HG03432 (cell line): ENCODE measurements around the gene VTI1A.
A peak's percentile ranks its signal among the peaks of the same experiment; 100 is the strongest.
"Not testable (repeated sequence)": the region's sequence is repeated elsewhere in the genome, so short reads cannot be mapped to it uniquely, and the experiment has no call there.

Experiments
- ATAC-seq: cut with Tn5 transposase; IDR thresholded peaks from one replicate; pipeline ENCODE4 v1.9.1; 2021; ENCODE audit warnings: mild to moderate bottlenecking, moderate library complexity; ENCODE audit not compliant: unreplicated experiment

Gene VTI1A

GRCh38 chr10:112448888-112449287 lies 1.9 kb downstream of the VTI1A start:
- ATAC-seq: no peak

DNA sequence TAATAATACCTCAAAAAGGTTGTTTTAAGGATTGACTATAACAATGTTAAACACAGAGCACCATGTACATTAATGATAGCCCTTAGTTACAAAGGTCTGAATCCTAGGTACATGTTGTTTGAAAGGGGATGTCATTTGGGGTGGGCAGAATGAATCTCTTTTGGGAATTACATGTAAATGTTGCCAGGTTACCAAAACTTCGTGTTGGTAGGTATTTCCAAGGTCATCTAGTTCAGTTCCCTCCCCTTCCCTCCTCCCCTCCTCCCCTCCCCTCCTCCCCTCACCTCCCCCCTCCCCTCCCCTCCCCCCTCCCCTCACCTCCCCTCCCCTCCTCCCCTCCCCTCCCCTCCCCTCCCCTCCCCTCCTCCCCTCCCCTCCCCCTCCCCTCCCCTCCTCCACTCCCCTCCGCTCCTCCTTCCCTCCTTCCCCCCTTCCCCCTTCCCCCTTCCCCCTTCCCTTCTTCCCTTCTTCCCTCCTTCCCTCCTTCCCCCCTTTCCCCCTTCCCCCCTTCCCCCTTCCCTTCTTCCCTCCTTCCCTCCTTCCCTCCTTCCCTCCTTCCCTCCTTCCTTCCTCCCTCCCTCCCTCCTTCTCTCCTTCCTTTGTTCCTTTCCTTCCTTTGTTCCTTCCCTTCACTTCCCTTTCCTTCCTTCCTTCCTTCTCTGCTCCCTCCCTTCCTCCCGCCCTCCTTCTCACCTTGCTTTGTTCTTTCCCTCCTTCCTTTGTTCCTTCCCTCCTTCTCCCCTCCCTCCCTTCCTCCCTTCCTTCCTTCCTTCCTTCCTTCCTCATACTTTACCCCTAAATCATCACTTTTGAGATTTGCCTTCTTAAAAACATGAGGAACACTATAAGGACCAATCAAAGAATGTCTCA lies 8.1 kb downstream of the VTI1A start:
- ATAC-seq: no peak

- no peak for ATAC-seq
Measured at GRCh38 chr10:112456533-112456932, 9.5 kb downstream of the VTI1A start.

GRCh38 chr10:112460366-112460765 lies 13.4 kb downstream of the VTI1A start:
- no peak for ATAC-seq

GRCh38 chr10:112461029-112461887 lies 14.2 kb downstream of the VTI1A start:
- ATAC-seq: no peak

DNA sequence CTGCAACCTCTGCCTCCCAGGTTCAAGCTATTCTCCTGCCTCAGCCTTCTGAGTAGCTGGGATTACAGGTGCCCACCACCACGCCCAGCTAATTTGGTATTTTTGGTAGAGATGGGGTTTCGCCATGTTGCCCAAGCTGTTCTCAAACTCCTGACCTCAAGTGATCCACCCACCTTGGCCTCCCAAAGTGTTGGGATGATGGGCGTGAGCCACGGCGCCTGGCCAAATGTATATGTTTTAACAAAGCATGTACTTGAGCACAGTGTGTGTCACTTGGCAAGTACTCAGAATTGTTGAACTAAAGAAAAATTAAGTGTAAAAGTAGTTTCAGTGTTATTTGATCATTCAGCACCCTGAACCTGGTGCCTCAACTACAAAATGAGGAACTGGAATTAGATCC lies 17.1 kb downstream of the VTI1A start:
- ATAC-seq: not testable (repeated sequence)

DNA sequence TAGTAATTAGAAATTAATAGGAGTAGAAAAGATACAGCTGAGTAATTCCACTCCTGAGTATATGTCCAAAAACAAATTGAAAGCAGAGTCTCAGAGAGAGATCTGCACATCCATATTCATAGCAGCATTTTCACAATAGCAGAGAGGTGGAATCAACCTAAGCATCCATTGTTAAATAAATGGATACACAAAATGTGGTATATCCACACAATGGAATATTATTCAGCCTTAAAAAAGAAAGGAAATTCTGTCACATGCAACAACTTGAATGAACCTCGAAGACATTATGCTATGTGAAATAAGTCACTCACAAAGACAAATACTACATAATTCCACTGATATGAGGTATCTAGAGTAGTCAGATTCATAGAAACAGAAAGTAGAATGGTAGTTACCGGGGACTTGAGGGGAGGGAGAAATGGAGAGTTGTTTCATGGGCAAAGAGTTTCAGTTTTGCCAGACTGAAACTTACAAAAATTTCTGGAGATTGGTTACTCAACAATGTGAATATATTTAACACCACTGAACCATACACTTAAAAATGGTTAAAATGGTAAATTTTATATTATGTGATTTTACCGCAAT lies 18.4 kb downstream of the VTI1A start:
- no peak for ATAC-seq

DNA sequence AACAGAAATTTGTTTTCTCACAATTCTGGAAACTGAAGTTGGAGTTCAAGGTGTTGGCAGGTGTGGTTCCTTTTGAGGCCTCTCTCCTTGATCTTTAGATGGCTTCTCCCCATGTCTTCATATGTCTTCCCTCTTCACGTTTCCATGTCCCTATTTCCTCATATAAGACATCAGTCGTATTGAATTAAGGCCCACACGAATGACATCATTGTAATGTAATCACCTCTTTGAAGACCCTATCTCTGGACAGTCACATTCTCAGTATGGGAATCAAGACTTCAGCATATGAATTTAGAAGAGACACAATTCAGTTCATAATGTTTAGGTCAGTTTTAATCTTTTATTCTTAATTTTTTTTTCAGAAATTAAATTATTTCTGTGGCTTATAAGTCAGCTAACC lies 19.8 kb downstream of the VTI1A start:
- no peak for ATAC-seq

- no peak for ATAC-seq
Measured at GRCh38 chr10:112467541-112468075, 20.6 kb downstream of the VTI1A start.

GRCh38 chr10:112471878-112472487 lies 25.0 kb downstream of the VTI1A start:
- ATAC-seq: peak; percentile 82

- no peak for ATAC-seq
Measured at GRCh38 chr10:112475575-112476218, 28.7 kb downstream of the VTI1A start.

DNA sequence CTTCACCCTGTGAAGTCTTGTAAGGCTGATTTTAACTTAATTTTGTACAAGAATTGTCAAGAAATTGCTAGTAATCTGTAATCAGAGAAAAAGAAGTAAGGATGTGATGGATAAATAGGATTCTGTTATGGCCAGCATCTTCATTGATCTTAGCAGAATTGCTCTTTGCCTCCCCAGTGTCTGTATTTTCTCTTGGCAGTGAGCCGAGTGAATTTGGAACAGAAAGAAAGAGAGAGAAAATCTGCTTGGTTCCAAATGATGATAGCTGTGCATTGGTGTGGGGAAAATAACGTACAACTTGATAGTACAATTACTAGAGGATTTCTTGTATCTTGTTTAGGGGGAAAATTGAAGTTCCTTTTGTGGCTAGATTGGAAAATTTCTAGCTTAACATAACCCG lies 34.6 kb downstream of the VTI1A start:
- ATAC-seq: no peak

DNA sequence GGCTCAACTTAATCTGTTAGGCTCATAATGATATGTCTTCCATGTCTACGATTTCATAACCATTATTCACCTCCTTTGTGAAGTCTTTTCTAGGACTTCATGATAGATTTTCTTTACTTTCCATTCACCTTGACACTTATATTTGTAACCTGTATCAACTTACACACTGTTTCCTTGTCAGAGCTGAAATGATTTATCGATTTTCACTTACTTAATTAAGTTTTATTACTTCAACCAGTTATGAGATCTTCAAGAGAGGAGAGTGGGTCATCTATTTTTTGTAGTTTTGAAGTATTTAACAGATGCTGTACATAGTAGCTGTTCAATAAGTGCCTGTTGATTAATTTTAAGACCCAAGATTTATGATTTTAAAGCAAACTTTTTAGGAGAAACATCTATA lies 37.4 kb downstream of the VTI1A start:
- no peak for ATAC-seq

- ATAC-seq: no peak
Measured at GRCh38 chr10:112487964-112488363, 40.9 kb downstream of the VTI1A start.

GRCh38 chr10:112490545-112490944 lies 43.5 kb downstream of the VTI1A start:
- ATAC-seq: no peak

DNA sequence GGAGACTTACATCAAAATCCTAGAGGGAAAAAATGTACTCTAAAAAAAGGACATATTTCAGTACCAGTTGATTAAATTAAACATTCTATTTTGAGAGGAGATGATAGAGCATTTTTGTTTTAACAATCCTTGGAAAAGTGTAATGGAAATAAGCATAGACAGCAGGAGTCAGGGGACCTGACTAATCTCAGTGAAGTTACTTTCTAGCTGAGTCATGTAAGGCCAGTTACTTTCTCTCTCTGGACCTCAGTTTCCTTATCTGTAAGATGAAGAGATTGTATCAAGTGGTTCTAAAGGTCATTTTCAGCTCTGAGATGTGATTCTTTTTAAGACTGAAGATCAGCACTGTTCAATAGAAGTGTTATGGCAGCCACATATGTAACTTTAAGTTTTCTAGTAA lies 44.1 kb downstream of the VTI1A start:
- no peak for ATAC-seq

GRCh38 chr10:112492736-112493135 lies 45.7 kb downstream of the VTI1A start:
- no peak for ATAC-seq

- ATAC-seq: no peak
Measured at GRCh38 chr10:112497347-112497950, 50.4 kb downstream of the VTI1A start.

DNA sequence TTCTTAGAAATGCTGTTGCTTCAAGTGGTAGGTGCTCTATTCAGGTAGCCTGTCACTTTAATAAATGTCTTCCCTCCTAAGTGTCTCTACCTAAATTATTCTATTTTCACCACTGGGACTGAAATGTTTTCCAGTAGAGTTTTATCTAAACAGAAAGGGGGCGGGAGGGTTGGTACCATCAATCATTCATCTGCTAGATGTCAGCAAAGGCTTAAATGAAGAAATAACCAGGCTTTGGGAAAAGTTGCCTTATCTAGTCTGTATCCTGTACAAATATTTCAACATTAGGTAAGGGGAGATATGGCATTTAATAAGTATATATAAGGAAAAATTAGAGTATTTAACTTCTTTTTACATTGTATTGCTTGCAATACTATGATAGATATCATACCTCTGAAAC lies 51.8 kb downstream of the VTI1A start:
- no peak for ATAC-seq

DNA sequence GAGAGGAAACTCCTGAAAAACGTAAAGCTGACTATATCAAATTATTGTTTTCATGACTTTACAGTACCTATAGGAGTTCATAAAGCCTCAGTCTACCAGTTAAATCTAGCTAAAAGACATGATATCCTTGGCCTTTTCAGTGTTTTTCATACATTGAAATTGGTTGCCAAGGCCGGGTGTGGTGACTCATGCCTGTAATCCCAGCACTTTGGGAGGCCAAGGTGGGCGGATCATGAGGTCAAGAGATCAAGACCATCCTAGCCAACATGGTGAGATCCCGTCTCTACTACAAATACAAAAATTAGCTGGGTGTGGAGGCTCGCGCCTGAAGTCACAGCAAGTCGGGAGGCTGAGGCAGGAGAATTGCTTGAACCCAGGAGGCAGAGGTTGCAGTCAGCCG lies 53.0 kb downstream of the VTI1A start:
- ATAC-seq: not testable (repeated sequence)
